GM10266 (cell line): ENCODE measurements around the gene FANCF.
"Not testable (repeated sequence)": the region's sequence is repeated elsewhere in the genome, so short reads cannot be mapped to it uniquely, and the experiment has no call there.

Experiments
- DNase-seq: peaks from one replicate; pipeline ENCODE4 v3.0.0; 2012; ENCODE audit errors: extremely low spot score
- CTCF ChIP-seq: IDR thresholded peaks from 2 replicates; pipeline ENCODE4 v1.5.1; 2012; ENCODE audit warnings: mild to moderate bottlenecking, low read depth; ENCODE audit not compliant: control insufficient read depth, insufficient read depth; ENCODE audit errors: missing control alignments

The FANCF gene

GRCh38 chr11:22666688-22667439 lies 41.2 kb upstream of the FANCF start:
- no peak for TF ChIP-seq CTCF
- peak; percentile 30 for DNase-seq

- no peak for TF ChIP-seq CTCF
- DNase-seq: no peak
Observed at GRCh38 chr11:22666325-22666687, 40.7 kb upstream of the FANCF start, which contains the start of gene GAS2. Gene GAS2, plus strand, starts transcription at chr11:22666611. Its CDS starts 8,259 bp downstream, at chr11:22674870.

- TF ChIP-seq CTCF: no peak
- DNase-seq: no peak
Observed at GRCh38 chr11:22659783-22660182, 34.2 kb upstream of the FANCF start.

GRCh38 chr11:22657101-22657694 lies 31.6 kb upstream of the FANCF start:
- DNase-seq: peak; percentile 39
- no peak for TF ChIP-seq CTCF

- TF ChIP-seq CTCF: no peak
- no peak for DNase-seq
Observed at GRCh38 chr11:22656130-22656529, 30.5 kb upstream of the FANCF start.

- DNase-seq: not testable (repeated sequence)
Observed at GRCh38 chr11:22652346-22652745, 26.7 kb upstream of the FANCF start.

- no peak for TF ChIP-seq CTCF
- no peak for DNase-seq
Observed at GRCh38 chr11:22641559-22641958, 15.9 kb upstream of the FANCF start.

- no peak for DNase-seq
- TF ChIP-seq CTCF: no peak
Observed at GRCh38 chr11:22640862-22641261, 15.2 kb upstream of the FANCF start.
